GM20000 (cell line): ENCODE results near the gene LAGE3.

Source experiments
- DNase-seq: peaks from one replicate; pipeline ENCODE4 v3.0.0; 2012; ENCODE audit warnings: low spot score
- TF ChIP-seq, protein P1 (sequence below): IDR thresholded peaks from 2 replicates; pipeline ENCODE4 v1.5.1; 2012; ENCODE audit warnings: mild to moderate bottlenecking, control low read depth; ENCODE audit errors: extremely low read depth, missing control alignments

Gene LAGE3

DNA sequence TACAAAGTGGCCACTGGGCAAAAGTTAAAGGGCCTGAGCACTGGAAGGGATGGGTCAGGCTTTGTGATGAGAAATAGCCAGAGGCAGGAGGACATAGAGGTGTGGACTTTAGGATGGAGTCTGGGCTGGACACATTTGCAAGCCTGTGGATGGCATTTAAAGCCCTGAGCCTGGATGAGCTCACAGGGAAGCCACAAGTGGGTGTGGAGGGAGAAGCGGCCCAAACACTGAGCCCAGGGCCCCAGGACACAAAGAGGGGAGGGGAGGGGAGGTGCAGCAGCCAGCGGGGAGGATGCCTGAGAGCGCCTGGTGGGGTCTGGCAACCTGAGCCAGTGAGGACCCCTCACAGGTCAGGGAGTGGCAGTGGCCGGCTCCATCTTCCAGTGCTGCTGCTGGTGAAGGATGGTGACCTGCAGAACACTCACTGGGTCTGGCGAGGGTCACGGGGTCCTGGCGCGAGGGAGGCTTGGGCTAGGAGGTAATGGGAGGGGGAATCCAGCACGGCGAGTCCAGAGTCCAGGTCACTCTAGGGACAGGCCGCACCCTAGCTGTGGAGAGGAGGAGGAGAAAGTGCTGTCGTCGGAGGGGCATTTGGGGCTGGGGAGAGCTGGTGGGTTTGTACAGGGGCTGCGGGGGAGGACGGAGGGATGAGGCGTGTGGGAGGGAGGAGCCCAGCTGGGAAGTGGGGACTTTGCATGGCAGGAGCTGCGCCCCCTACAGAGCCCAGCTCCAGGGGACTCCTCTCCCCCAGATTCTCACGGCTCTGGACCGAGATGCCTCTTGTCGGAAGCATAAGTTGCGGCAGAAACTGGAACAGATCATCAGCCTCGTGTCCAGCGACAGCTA is 7.0 kb downstream of the LAGE3 start:
- no peak for DNase-seq
- TF ChIP-seq, protein P1, sequence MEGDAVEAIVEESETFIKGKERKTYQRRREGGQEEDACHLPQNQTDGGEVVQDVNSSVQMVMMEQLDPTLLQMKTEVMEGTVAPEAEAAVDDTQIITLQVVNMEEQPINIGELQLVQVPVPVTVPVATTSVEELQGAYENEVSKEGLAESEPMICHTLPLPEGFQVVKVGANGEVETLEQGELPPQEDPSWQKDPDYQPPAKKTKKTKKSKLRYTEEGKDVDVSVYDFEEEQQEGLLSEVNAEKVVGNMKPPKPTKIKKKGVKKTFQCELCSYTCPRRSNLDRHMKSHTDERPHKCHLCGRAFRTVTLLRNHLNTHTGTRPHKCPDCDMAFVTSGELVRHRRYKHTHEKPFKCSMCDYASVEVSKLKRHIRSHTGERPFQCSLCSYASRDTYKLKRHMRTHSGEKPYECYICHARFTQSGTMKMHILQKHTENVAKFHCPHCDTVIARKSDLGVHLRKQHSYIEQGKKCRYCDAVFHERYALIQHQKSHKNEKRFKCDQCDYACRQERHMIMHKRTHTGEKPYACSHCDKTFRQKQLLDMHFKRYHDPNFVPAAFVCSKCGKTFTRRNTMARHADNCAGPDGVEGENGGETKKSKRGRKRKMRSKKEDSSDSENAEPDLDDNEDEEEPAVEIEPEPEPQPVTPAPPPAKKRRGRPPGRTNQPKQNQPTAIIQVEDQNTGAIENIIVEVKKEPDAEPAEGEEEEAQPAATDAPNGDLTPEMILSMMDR, result no peak

DNA sequence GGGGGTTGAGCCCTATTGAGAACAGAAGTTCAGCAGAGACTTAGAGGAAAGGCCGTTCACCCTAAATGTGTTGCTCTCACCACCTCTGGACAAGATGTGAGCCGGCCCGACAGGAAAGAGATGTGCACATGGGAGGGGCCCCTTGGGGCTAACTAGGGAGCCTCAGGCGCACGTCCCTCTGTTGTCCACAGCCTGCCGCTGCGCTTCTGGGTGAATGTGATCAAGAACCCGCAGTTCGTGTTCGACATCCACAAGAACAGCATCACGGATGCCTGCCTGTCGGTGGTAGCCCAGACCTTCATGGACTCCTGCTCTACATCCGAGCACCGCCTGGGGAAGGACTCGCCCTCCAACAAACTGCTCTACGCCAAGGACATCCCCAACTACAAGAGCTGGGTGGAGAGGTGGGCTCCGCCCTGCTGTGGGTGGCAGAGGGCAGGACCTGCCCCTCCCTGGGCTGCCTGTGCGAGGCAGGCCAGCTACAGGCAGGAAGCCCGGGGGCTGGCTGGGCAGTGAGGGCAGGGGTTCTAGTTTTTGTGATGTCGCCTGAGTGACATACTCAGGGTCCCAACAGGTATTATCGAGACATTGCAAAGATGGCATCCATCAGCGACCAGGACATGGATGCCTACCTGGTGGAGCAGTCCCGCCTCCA is 8.0 kb downstream of the LAGE3 start:
- TF ChIP-seq, protein P1, result no peak

DNA sequence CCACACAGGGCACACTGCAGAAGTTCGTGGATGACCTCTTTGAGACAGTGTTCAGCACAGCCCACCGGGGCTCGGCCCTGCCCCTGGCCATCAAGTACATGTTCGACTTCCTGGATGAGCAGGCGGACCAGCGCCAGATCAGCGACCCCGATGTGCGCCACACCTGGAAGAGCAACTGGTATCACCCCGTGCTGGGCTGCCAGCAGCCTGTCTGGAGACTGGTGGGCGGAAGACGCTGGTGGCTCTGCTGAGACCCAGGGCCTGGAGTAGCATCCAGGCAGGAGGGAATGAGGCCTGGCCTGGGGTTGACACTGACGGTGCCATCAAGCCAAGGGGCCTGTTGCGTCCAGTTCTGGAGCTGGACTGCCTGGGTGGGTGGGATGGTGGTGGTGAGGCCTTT is 8.6 kb downstream of the LAGE3 start:
- TF ChIP-seq, protein P1, result no peak
- DNase-seq, result no peak

More for the DNA sequence above, 8.0 kb downstream of the LAGE3 start:
- DNase-seq, result no peak

DNA sequence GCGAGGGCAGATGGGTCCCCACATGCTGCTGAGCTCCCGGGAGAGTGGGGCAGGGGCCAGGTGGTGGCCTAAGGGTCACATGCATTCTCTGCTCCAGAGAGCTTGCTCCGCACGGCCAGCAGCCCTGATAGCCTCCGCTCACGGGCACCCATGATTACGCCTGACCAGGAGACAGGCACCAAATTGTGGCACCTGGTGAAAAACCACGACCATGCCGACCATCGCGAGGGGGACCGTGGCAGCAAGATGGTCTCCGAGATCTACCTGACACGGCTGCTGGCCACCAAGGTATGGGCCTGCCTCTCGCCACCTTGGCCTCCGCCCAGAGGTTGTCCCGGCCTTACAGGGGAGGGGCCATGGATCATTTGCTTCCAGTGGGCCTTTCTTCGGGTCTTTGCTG is 9.2 kb downstream of the LAGE3 start:
- TF ChIP-seq, protein P1, result no peak
- no peak for DNase-seq

DNA sequence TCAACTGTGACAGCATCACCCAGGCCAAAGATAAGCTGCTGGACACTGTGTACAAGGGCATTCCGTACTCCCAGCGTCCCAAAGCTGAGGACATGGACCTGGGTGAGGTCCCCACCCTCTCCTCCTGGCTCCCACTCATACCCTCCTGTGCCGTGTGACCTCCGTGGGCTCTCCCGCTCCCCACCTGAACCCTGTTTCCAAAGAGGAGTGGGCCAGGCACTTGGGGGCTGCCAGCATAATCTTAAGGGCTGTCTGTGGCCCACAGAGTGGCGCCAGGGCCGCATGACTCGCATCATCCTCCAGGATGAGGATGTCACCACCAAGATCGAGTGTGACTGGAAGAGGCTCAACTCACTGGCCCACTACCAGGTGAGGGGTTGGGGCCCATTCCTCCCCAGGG is 10.0 kb downstream of the LAGE3 start:
- TF ChIP-seq, protein P1, result no peak
- DNase-seq, result no peak

DNA sequence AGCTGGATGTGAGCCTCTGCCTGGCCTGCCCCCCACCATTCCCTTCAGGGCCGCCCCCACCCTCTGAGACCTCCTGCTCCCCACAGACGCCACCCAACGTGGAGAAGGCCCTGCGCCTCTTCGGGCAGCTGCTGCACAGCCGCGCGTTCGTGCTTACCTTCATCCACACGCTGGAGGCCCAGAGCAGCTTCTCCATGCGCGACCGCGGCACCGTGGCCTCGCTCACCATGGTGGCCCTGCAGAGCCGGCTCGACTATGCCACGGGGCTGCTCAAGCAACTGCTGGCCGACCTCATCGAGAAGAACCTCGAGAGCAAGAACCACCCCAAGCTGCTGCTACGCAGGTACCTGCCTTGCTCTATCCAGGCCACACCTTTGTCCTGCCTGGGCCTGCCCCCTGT is 10.9 kb downstream of the LAGE3 start:
- DNase-seq, result no peak
- TF ChIP-seq, protein P1, result no peak

DNA sequence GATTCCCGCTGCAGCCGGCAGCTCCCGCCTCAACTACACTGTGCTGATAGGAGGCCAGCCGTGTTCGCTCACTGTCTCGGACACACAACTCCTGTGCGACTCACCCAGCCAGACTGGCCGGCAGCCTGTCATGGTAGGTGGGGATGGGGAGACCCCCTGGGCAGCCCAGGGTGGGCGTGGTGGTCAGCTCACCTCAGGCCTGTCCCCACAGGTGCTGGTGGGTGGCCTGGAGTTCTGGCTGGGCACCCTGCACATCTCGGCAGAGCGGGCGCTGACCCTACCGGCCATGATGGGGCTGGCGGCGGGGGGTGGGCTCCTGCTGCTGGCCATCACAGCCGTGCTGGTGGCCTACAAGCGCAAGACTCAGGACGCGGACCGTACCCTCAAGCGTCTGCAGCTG is 11.5 kb downstream of the LAGE3 start:
- TF ChIP-seq, protein P1, result no peak
- no peak for DNase-seq
